ENCODE data around the gene TEX13C. TPM values are rescaled to one million over a fixed set of nuclear protein-coding genes. Genes with fewer than 3 reads are reported as not detected.

The TEX13C gene
- total and polyA plus RNA-seq, 2 of the 13 experiments (the other 11 are each of a cell fraction or from before 2014, with no cell fraction given): not detected

- DNase-seq (ENCODE audit: low spot score): no peak
- Histone ChIP-seq H3K9ac (ENCODE audit: insufficient read depth, low read depth, low read length) (no peak overlapping the region), H3K4me3 (replicated peaks in 1 of 3; ENCODE audit: insufficient read depth in 1 of 3, low read depth in 2 of 3, low read length in 3 of 3) (no peak overlapping the region), H3K4me2 (ENCODE audit: low read depth, low read length) (no peak overlapping the region), H3K9me3 (ENCODE audit: low read length) (no peaks in the 10 kb centered on the region), H3K36me3 (replicated peaks in 1 of 2; ENCODE audit: control insufficient read depth in 1 of 2, insufficient read depth in 2 of 2, low read length in 2 of 2) (no peaks in the 10 kb centered on the region), H4K20me1 (ENCODE audit: insufficient read depth, low read length) (no peaks in the 10 kb centered on the region), H3K4me1 (ENCODE audit: insufficient read depth, low read length) (no peaks in the 10 kb centered on the region), H2AFZ (ENCODE audit: low read length) (no peak overlapping the region), H3K27ac (ENCODE audit: extremely low read length, insufficient read depth, low read length) (no peak overlapping the region), H3K79me2 (ENCODE audit: insufficient read depth, low read length) (no peaks in the 10 kb centered on the region), H3K27me3 (ENCODE audit: control insufficient read depth in 1 of 2, insufficient read depth in 2 of 2, low read length in 2 of 2) (no peaks in the 10 kb centered on the region)
- FAIRE-seq: no peak
- TF ChIP-seq EZH2 (conservative IDR thresholded peaks at IDR 0.05; ENCODE audit: low read depth, low read length): no peak
- TF ChIP-seq MTF2 (CRISPR knock-in tag; IDR thresholded peaks at IDR 0.05; ENCODE audit: borderline replicate concordance): no peak
- TF ChIP-seq UBTF (CRISPR knock-in tag; IDR thresholded peaks at IDR 0.05): no peak
- TF ChIP-seq ZNF670 (CRISPR knock-in tag; IDR thresholded peaks at IDR 0.05; ENCODE audit: borderline replicate concordance): no peak
- no peak for TF ChIP-seq TFDP2 (CRISPR knock-in tag; IDR thresholded peaks at IDR 0.05)
- no peak for TF ChIP-seq ZNF720 (CRISPR knock-in tag; IDR thresholded peaks at IDR 0.05)
- TF ChIP-seq TBX2 (CRISPR knock-in tag; IDR thresholded peaks at IDR 0.05; ENCODE audit: borderline replicate concordance): no peak
- TF ChIP-seq EP300 (IDR thresholded peaks at IDR 0.05; ENCODE audit: low read depth in 2 of 2, low read length in 2 of 2): no peak
- TF ChIP-seq EP300 (CRISPR knock-in tag; IDR thresholded peaks at IDR 0.05; ENCODE audit: borderline replicate concordance): no peak
- no peak for TF ChIP-seq ZNF704 (CRISPR knock-in tag; IDR thresholded peaks at IDR 0.05; ENCODE audit: borderline replicate concordance)
- TF ChIP-seq ZNF530 (CRISPR knock-in tag; IDR thresholded peaks at IDR 0.05; ENCODE audit: low read depth): no peak
- no peak for TF ChIP-seq HOMEZ (CRISPR knock-in tag; IDR thresholded peaks at IDR 0.05; ENCODE audit: low read depth)
- 31% methylated on average over 3 of the region's 3 CpGs for WGBS (ENCODE audit: low lambda C conversion rate)
- in situ Hi-C loops (cut with HindIII; ENCODE audit: extremely low pct_ligation_motif_present, low pct_unique_long_range_greater_than_20kb): no loop called here
- intact Hi-C loops (cut with micrococcal nuclease; ENCODE audit: unreplicated experiment): no loop called here
- ChIA-PET CTCF (ENCODE audit: low intra/inter-chr PET ratio, low total read pairs) (no interaction called here), POLR2A (no interaction called here)
- no TSS peak for BruUV-seq (replicated peaks)
- ATAC-seq: no peak
These were observed 29.8 kb upstream of the TEX13C start for GRCh38 chrX:125289920-125290319.

Measured in HepG2 (cell line).